ENCODE measurements around the gene GSTA4. TPM values are rescaled to one million over a fixed set of nuclear protein-coding genes. Genes with fewer than 3 reads are reported as not detected.

Gene GSTA4
- total RNA-seq, 1 experiment from 2014 or later, result 29.5 TPM

DNA sequence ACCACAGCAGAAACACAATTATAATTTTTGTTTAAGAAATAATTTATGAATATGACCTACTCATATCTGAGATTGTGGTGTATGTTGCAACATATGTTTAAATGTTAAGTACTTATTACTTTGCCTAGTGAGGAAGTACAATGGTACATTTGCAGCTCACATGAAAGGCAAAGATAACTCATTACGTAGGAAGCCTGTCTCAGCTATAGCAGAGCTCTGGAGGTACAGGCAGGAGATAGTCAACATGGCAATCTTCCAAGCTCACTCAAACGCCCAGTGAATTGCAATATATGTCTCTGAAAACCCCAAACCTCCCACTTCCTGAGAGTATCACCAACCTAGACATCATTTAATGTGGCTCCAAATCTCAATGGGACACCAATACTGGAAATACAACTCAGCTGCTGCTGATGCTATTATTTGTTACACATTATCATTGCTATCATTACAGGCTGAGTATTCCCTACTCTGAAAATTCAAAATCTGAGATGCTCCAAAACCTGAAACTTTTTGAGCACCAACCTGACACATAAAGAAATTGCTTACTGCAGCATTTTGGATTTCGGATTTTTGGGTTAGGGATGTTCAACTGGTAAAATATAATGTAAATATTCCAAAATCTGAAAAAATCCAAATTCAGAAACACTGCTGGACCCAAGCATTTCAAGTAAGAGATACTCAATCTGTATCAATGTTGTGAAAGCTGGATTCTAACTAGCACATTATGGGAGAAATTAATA is 25.1 kb upstream of the GSTA4 start:
- H3K27ac Mint-ChIP-seq (ENCODE audit: unreplicated experiment), result no peak overlapping the region
- H3K27me3 Mint-ChIP-seq (ENCODE audit: insufficient read depth, unreplicated experiment), result no peaks in the 10 kb centered on the region
- Histone ChIP-seq H3K4me1 (no peaks in the 10 kb centered on the region), H3K27me3 (replicated peaks; ENCODE audit: control insufficient read depth, insufficient read depth, low read length) (no peaks in the 10 kb centered on the region), H3K4me3 (ENCODE audit: low read depth, low read length) (no peak overlapping the region), H3K9me3 (no peaks in the 10 kb centered on the region), H3K36me3 (ENCODE audit: control insufficient read depth, insufficient read depth, low read length) (no peaks in the 10 kb centered on the region; the same call in 1 of the 2 replicates)
- no TSS peak for BruUV-seq (replicated peaks)
- peaks cover 5% of the 10 kb centered on the region for H3K36me3 Mint-ChIP-seq (ENCODE audit: insufficient read depth, unreplicated experiment)
- ChIA-PET CTCF (no interaction called here), POLR2A (no interaction called here)
- DNase-seq, result no peak
- intact Hi-C loops (cut with micrococcal nuclease; ENCODE audit: unreplicated experiment), result no loop called here
- no peaks in the 10 kb centered on the region for H3K9me3 Mint-ChIP-seq (ENCODE audit: unreplicated experiment)
- H3K4me1 Mint-ChIP-seq (ENCODE audit: low read depth, unreplicated experiment), result peaks cover 6% of the 10 kb centered on the region
- no peak overlapping the region for H3K4me3 Mint-ChIP-seq (ENCODE audit: unreplicated experiment)
- TF ChIP-seq, protein P1, sequence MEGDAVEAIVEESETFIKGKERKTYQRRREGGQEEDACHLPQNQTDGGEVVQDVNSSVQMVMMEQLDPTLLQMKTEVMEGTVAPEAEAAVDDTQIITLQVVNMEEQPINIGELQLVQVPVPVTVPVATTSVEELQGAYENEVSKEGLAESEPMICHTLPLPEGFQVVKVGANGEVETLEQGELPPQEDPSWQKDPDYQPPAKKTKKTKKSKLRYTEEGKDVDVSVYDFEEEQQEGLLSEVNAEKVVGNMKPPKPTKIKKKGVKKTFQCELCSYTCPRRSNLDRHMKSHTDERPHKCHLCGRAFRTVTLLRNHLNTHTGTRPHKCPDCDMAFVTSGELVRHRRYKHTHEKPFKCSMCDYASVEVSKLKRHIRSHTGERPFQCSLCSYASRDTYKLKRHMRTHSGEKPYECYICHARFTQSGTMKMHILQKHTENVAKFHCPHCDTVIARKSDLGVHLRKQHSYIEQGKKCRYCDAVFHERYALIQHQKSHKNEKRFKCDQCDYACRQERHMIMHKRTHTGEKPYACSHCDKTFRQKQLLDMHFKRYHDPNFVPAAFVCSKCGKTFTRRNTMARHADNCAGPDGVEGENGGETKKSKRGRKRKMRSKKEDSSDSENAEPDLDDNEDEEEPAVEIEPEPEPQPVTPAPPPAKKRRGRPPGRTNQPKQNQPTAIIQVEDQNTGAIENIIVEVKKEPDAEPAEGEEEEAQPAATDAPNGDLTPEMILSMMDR (IDR thresholded peaks at IDR 0.05; ENCODE audit: insufficient read depth in 1 of 2, low read depth in 1 of 2, low read length in 1 of 2, severe bottlenecking in 1 of 2, unreplicated experiment in 1 of 2), result no peak

DNA sequence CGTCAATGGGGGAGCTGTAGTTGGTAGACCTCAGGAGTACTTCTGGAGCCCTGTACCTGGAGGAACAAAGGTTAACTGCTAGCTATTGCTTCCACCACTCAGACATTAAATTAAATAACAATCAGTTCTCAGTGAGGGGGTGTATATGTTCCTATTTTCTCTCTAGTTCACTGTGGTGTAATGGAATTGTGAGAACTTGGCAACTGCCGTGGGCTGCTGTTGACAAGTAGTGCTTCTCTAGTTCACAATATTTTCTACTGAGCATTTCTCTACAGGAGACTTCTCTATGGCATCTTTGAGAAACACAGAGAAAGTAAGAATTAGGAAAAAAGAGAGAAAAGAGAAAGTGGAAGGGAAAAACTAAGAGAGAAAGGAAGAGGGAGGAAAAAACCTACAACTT is 23.4 kb upstream of the GSTA4 start:
- Mint-ChIP-seq H3K27me3 (ENCODE audit: insufficient read depth, unreplicated experiment) (no peaks in the 10 kb centered on the region), H3K27ac (ENCODE audit: unreplicated experiment) (no peak overlapping the region), H3K4me1 (ENCODE audit: low read depth, unreplicated experiment) (peaks cover 6% of the 10 kb centered on the region), H3K9me3 (ENCODE audit: unreplicated experiment) (no peaks in the 10 kb centered on the region), H3K36me3 (ENCODE audit: insufficient read depth, unreplicated experiment) (peaks cover 3% of the 10 kb centered on the region), H3K4me3 (ENCODE audit: unreplicated experiment) (no peak overlapping the region)
- Histone ChIP-seq H3K9me3 (no peaks in the 10 kb centered on the region), H3K27me3 (replicated peaks; ENCODE audit: control insufficient read depth, insufficient read depth, low read length) (no peaks in the 10 kb centered on the region), H3K36me3 (ENCODE audit: control insufficient read depth, insufficient read depth, low read length) (peaks cover 3% of the 10 kb centered on the region), H3K4me3 (ENCODE audit: low read depth, low read length) (no peak overlapping the region), H3K4me1 (peaks cover 8% of the 10 kb centered on the region)
- intact Hi-C loops (cut with micrococcal nuclease; ENCODE audit: unreplicated experiment), result no loop called here
- DNase-seq, result no peak
- BruUV-seq (replicated peaks), result no TSS peak
- ChIA-PET CTCF (no interaction called here), POLR2A (no interaction called here)
- TF ChIP-seq, protein P1 (IDR thresholded peaks at IDR 0.05; ENCODE audit: insufficient read depth in 1 of 2, low read depth in 1 of 2, low read length in 1 of 2, severe bottlenecking in 1 of 2, unreplicated experiment in 1 of 2), result no peak

DNA sequence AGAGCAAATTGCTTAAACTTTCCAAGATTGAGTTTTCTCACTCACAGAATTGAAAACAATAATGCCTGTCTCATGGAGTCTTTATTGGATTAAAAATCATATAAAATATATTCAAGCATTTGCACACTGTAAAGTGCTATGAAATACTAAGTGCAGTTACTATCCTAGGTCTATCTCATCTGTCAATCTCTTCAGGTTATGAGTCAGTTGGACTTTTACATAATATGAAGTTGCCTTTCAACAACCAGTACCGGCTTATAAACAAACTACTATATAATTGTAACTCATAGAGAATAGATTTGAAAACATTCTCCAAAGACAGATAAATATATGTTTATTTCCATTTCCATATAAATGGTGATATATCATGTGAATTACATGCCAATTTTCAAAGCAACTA is 20.4 kb upstream of the GSTA4 start:
- Mint-ChIP-seq H3K4me1 (ENCODE audit: low read depth, unreplicated experiment) (peaks cover 4% of the 10 kb centered on the region), H3K27me3 (ENCODE audit: insufficient read depth, unreplicated experiment) (no peaks in the 10 kb centered on the region), H3K9me3 (ENCODE audit: unreplicated experiment) (no peaks in the 10 kb centered on the region), H3K27ac (ENCODE audit: unreplicated experiment) (no peak overlapping the region), H3K36me3 (ENCODE audit: insufficient read depth, unreplicated experiment) (peaks cover 19% of the 10 kb centered on the region), H3K4me3 (ENCODE audit: unreplicated experiment) (no peak overlapping the region)
- BruUV-seq (replicated peaks), result no TSS peak
- CTCF ChIA-PET, result no interaction called here
- Histone ChIP-seq H3K4me3 (ENCODE audit: low read depth, low read length) (no peak overlapping the region), H3K4me1 (peaks cover 37% of the 10 kb centered on the region), H3K27me3 (replicated peaks; ENCODE audit: control insufficient read depth, insufficient read depth, low read length) (no peaks in the 10 kb centered on the region), H3K9me3 (no peaks in the 10 kb centered on the region), H3K36me3 (ENCODE audit: control insufficient read depth, insufficient read depth, low read length) (peaks cover 3% of the 10 kb centered on the region)
- no peak for DNase-seq
- TF ChIP-seq, protein P1 (IDR thresholded peaks at IDR 0.05; ENCODE audit: insufficient read depth in 1 of 2, low read depth in 1 of 2, low read length in 1 of 2, severe bottlenecking in 1 of 2, unreplicated experiment in 1 of 2), result no peak
- POLR2A ChIA-PET, result no interaction called here
- intact Hi-C loops (cut with micrococcal nuclease; ENCODE audit: unreplicated experiment), result no loop called here

All from Caco-2 (cell line).